MM.1S (cell line): Measurements from ENCODE around the gene PRM1.
A peak's percentile ranks its signal among the peaks of the same experiment; 100 is the strongest.

ENCODE experiments used
- DNase-seq: peaks from one replicate; pipeline ENCODE4 v3.0.0-alpha.2; 2015
- H2AFZ ChIP-seq: fragments of 300-600 bp; sonication (generic); 2 replicates; pipeline ENCODE4 v1.6.0; 2016; ENCODE audit warnings: antibody characterized with exemption, low read length
- H3F3A ChIP-seq: fragments of 300-600 bp; sonication (generic); 2 replicates; pipeline ENCODE4 v1.6.1; 2016; ENCODE audit warnings: mild to moderate bottlenecking, antibody characterized with exemption, low read length, moderate library complexity, mixed read lengths; ENCODE audit not compliant: insufficient read depth
- H3K27ac ChIP-seq: fragments of 300-600 bp; sonication (generic); 2 replicates; pipeline ENCODE4 v1.5.1; 2016; ENCODE audit warnings: mild to moderate bottlenecking, low read length
- H3K27me3 ChIP-seq: fragments of 300-600 bp; sonication (generic); replicated peaks from 2 replicates; pipeline ENCODE4 v1.6.0; 2016; ENCODE audit warnings: low read length; ENCODE audit not compliant: insufficient read depth
- H3K36me3 ChIP-seq: fragments of 300-600 bp; sonication (generic); replicated peaks from 2 replicates; pipeline ENCODE4 v1.6.1; 2016; ENCODE audit warnings: mild to moderate bottlenecking, low read length, mixed read lengths; ENCODE audit not compliant: insufficient read depth
- H3K4me1 ChIP-seq: fragments of 300-600 bp; sonication (generic); 2 replicates; pipeline ENCODE4 v1.6.1; 2016; ENCODE audit warnings: low read length, mixed read lengths
- H3K4me2 ChIP-seq: fragments of 300-600 bp; sonication (generic); 2 replicates; pipeline ENCODE4 v1.6.0; 2016; ENCODE audit warnings: low read depth, low read length
- H3K4me3 ChIP-seq: fragments of 300-600 bp; sonication (generic); 2 replicates; pipeline ENCODE4 v1.5.1; 2016; ENCODE audit warnings: low read length, mixed read lengths
- H3K79me2 ChIP-seq: fragments of 300-600 bp; sonication (generic); 2 replicates; pipeline ENCODE4 v1.6.1; 2016; ENCODE audit warnings: mixed run types, low read length, mixed read lengths
- H3K9ac ChIP-seq: fragments of 300-600 bp; sonication (generic); 2 replicates; pipeline ENCODE4 v1.6.1; 2016; ENCODE audit warnings: low read length, mixed read lengths
- H3K9me2 ChIP-seq: fragments of 300-600 bp; sonication (generic); replicated peaks from 2 replicates; pipeline ENCODE4 v1.6.1; 2016; ENCODE audit warnings: mild to moderate bottlenecking, low read length, mixed read lengths; ENCODE audit not compliant: insufficient read depth
- H3K9me3 ChIP-seq: fragments of 300-600 bp; sonication (generic); replicated peaks from 2 replicates; pipeline ENCODE4 v1.6.1; 2016; ENCODE audit warnings: mild to moderate bottlenecking, low read length, mixed read lengths; ENCODE audit not compliant: insufficient read depth
- H4K20me1 ChIP-seq: fragments of 300-600 bp; sonication (generic); 2 replicates; pipeline ENCODE4 v1.6.1; 2016; ENCODE audit warnings: mild to moderate bottlenecking, low read length, moderate library complexity, mixed read lengths; ENCODE audit not compliant: insufficient read depth
- CTCF ChIP-seq: fragments of 300-600 bp; sonication (generic); IDR thresholded peaks from 2 replicates; pipeline ENCODE4 v1.5.1; 2016; ENCODE audit warnings: antibody characterized with exemption, low read length, mixed read lengths
- EZH2 ChIP-seq: fragments of 300-600 bp; sonication (generic); optimal IDR thresholded peaks from 2 replicates; pipeline ENCODE3; 2017; ENCODE audit warnings: low read depth, mild to moderate bottlenecking, antibody characterized with exemption, low read length, mixed read lengths
- EZH2phosphoT487 ChIP-seq: fragments of 300-600 bp; sonication (generic); IDR thresholded peaks from 2 replicates; pipeline ENCODE4 v1.6.1; 2018; ENCODE audit warnings: antibody characterized with exemption, low read length

PRM1 gene

GRCh38 chr16:11260596-11260966, 20.5 kb downstream of the PRM1 start:
- H3K27ac ChIP-seq = no peak overlapping the region
- no peak overlapping the region for H3K9ac ChIP-seq
- peaks cover 34% of the 10 kb centered on the region for H3F3A ChIP-seq
- peaks cover 22% of the 10 kb centered on the region for H3K4me1 ChIP-seq
- H3K4me2 ChIP-seq = no peak overlapping the region
- no peaks in the 10 kb centered on the region for H3K9me3 ChIP-seq
- H3K4me3 ChIP-seq = no peak overlapping the region
- TF ChIP-seq CTCF (no peak), EZH2 (no peak), EZH2phosphoT487 (no peak)
- H3K36me3 ChIP-seq = no peaks in the 10 kb centered on the region
- no peaks in the 10 kb centered on the region for H3K27me3 ChIP-seq
- no peak for DNase-seq
- H3K9me2 ChIP-seq = no peaks in the 10 kb centered on the region
- H3K79me2 ChIP-seq = no peaks in the 10 kb centered on the region
- no peaks in the 10 kb centered on the region for H4K20me1 ChIP-seq
- H2AFZ ChIP-seq = no peak overlapping the region

GRCh38 chr16:11259655-11260595, 21.2 kb downstream of the PRM1 start:
- no peaks in the 10 kb centered on the region for H3K36me3 ChIP-seq
- no peak overlapping the region for H3K4me3 ChIP-seq
- TF ChIP-seq CTCF = no peak
- TF ChIP-seq EZH2 = no peak
- H3K4me1 ChIP-seq = peaks cover 22% of the 10 kb centered on the region
- no peaks in the 10 kb centered on the region for H3K9me2 ChIP-seq
- DNase-seq = no peak
- peaks cover 34% of the 10 kb centered on the region for H3F3A ChIP-seq
- H3K79me2 ChIP-seq = no peaks in the 10 kb centered on the region
- no peak overlapping the region for H3K4me2 ChIP-seq
- no peaks in the 10 kb centered on the region for H3K9me3 ChIP-seq
- no peak overlapping the region for H3K27ac ChIP-seq
- no peak overlapping the region for H2AFZ ChIP-seq
- H3K9ac ChIP-seq = no peak overlapping the region
- no peaks in the 10 kb centered on the region for H3K27me3 ChIP-seq
- H4K20me1 ChIP-seq = no peaks in the 10 kb centered on the region

- Histone ChIP-seq H3K9me3 (no peaks in the 10 kb centered on the region), H3K4me2 (peak overlapping the region; percentile 69), H3F3A (peaks cover 34% of the 10 kb centered on the region), H2AFZ (peak overlapping the region; percentile 18; the same call in 1 of the 2 replicates), H3K27ac (peak overlapping the region; percentile 63; the same call in 1 of the 2 replicates), H3K36me3 (no peaks in the 10 kb centered on the region), H3K27me3 (no peaks in the 10 kb centered on the region), H3K9me2 (no peaks in the 10 kb centered on the region), H3K4me3 (peak overlapping the region; percentile 35), H3K79me2 (peaks cover 4% of the 10 kb centered on the region), H4K20me1 (no peaks in the 10 kb centered on the region), H3K9ac (peak overlapping the region; percentile 35; the same call in 1 of the 2 replicates), H3K4me1 (peaks cover 22% of the 10 kb centered on the region)
- DNase-seq = peak; percentile 96
- TF ChIP-seq EZH2 = no peak
- TF ChIP-seq CTCF = no peak
- no peak for TF ChIP-seq EZH2phosphoT487
Observed at GRCh38 chr16:11258553-11259492, 22.3 kb downstream of the PRM1 start.
